Measurements from ENCODE around the gene CNTLN. TPM values are rescaled to one million over a fixed set of nuclear protein-coding genes. Genes with fewer than 3 reads are reported as not detected.

CNTLN gene
- total and polyA plus RNA-seq, 2 donors (not counting 1 experiment from before 2014, with no cell fraction given), result 9.1 to 13.0 TPM

GRCh38 chr9:17116400-17116837 lies 18.4 kb upstream of the CNTLN start:
- peak; percentile 33 to 68 for DNase-seq (ENCODE audit: low read depth in 2 of 2)
- H3K9me3 ChIP-seq (ENCODE audit: control insufficient read depth, insufficient read depth, low read depth, low read length), result no peaks in the 10 kb centered on the region
- no peaks in the 10 kb centered on the region for H3K79me2 ChIP-seq (ENCODE audit: control insufficient read depth, insufficient read depth, low read length)
- no peaks in the 10 kb centered on the region for H3K4me1 ChIP-seq (ENCODE audit: control insufficient read depth, extremely low read depth, insufficient read depth, low read length)
- no peak overlapping the region for H3K4me2 ChIP-seq (ENCODE audit: extremely low read depth, insufficient read depth, low read length)
- H3K36me3 ChIP-seq (ENCODE audit: control insufficient read depth, insufficient read depth, low read length), result no peaks in the 10 kb centered on the region
- H3K9ac ChIP-seq (ENCODE audit: insufficient read depth, low read length), result no peak overlapping the region
- H4K20me1 ChIP-seq (ENCODE audit: control insufficient read depth, extremely low read depth, insufficient read depth, low read length), result no peaks in the 10 kb centered on the region
- H3K4me3 ChIP-seq (replicated peaks in 1 of 4; ENCODE audit: control extremely low read depth in 1 of 4, insufficient read depth in 1 of 4, low read depth in 3 of 4, low read length in 4 of 4), result no peak overlapping the region
- no peak for TF ChIP-seq EZH2 (IDR thresholded peaks at IDR 0.05; ENCODE audit: low read length, missing control alignments)
- peak; percentile 14 to 45 for TF ChIP-seq CTCF (conservative IDR thresholded peaks at IDR 0.05 in 1 of 2, IDR thresholded peaks at IDR 0.05 in 1 of 2; ENCODE audit: low read depth in 1 of 2, low read length in 2 of 2)
- H2AFZ ChIP-seq (ENCODE audit: low read length), result peak overlapping the region; percentile 71
- H3K27me3 ChIP-seq (ENCODE audit: control insufficient read depth, insufficient read depth, low read length), result no peaks in the 10 kb centered on the region
- no peak overlapping the region for H3K27ac ChIP-seq (ENCODE audit: insufficient read depth, low read length)

GRCh38 chr9:17117372-17117771 lies 17.5 kb upstream of the CNTLN start:
- no peaks in the 10 kb centered on the region for H3K79me2 ChIP-seq (ENCODE audit: control insufficient read depth, insufficient read depth, low read length)
- no peak for DNase-seq (ENCODE audit: low read depth in 2 of 2)
- H3K36me3 ChIP-seq (ENCODE audit: control insufficient read depth, insufficient read depth, low read length), result no peaks in the 10 kb centered on the region
- peak overlapping the region; percentile 34 for H2AFZ ChIP-seq (ENCODE audit: low read length)
- no peak for TF ChIP-seq EZH2 (IDR thresholded peaks at IDR 0.05; ENCODE audit: low read length, missing control alignments)
- no peak for TF ChIP-seq CTCF (conservative IDR thresholded peaks at IDR 0.05 in 1 of 2, IDR thresholded peaks at IDR 0.05 in 1 of 2; ENCODE audit: low read depth in 1 of 2, low read length in 2 of 2)
- no peaks in the 10 kb centered on the region for H3K4me1 ChIP-seq (ENCODE audit: control insufficient read depth, extremely low read depth, insufficient read depth, low read length)
- H3K27me3 ChIP-seq (ENCODE audit: control insufficient read depth, insufficient read depth, low read length), result no peaks in the 10 kb centered on the region
- H3K27ac ChIP-seq (ENCODE audit: insufficient read depth, low read length), result no peak overlapping the region
- H4K20me1 ChIP-seq (ENCODE audit: control insufficient read depth, extremely low read depth, insufficient read depth, low read length), result no peaks in the 10 kb centered on the region
- no peaks in the 10 kb centered on the region for H3K9me3 ChIP-seq (ENCODE audit: control insufficient read depth, insufficient read depth, low read depth, low read length)
- H3K9ac ChIP-seq (ENCODE audit: insufficient read depth, low read length), result no peak overlapping the region
- no peak overlapping the region for H3K4me2 ChIP-seq (ENCODE audit: extremely low read depth, insufficient read depth, low read length)
- no peak overlapping the region for H3K4me3 ChIP-seq (replicated peaks in 1 of 4; ENCODE audit: control extremely low read depth in 1 of 4, insufficient read depth in 1 of 4, low read depth in 3 of 4, low read length in 4 of 4)

DNA sequence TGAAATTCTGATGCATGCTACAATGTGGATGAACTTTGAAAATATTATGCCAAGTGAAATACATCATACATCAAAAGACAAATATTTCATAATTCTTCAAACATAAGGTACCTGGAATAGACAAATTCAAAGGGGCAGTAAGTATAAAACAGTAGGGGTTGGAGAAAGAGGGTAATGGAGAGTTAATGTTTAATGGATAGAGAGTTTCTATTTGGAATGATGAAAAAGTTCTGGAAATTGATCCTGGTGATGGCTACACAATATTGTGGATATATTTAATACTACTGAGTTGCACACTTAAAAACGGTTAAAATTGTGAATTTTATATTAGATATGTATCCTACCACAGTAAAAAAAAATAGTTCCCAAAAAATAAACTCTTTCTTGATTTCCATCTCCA lies 14.6 kb upstream of the CNTLN start:
- Histone ChIP-seq H3K4me2 (ENCODE audit: extremely low read depth, insufficient read depth, low read length) (no peak overlapping the region), H3K9me3 (ENCODE audit: control insufficient read depth, insufficient read depth, low read depth, low read length) (no peaks in the 10 kb centered on the region), H4K20me1 (ENCODE audit: control insufficient read depth, extremely low read depth, insufficient read depth, low read length) (no peaks in the 10 kb centered on the region), H3K79me2 (ENCODE audit: control insufficient read depth, insufficient read depth, low read length) (no peaks in the 10 kb centered on the region), H3K4me3 (replicated peaks in 1 of 4; ENCODE audit: control extremely low read depth in 1 of 4, insufficient read depth in 1 of 4, low read depth in 3 of 4, low read length in 4 of 4) (no peak overlapping the region), H2AFZ (ENCODE audit: low read length) (no peak overlapping the region), H3K27ac (ENCODE audit: insufficient read depth, low read length) (no peak overlapping the region), H3K9ac (ENCODE audit: insufficient read depth, low read length) (no peak overlapping the region), H3K27me3 (ENCODE audit: control insufficient read depth, insufficient read depth, low read length) (no peaks in the 10 kb centered on the region), H3K36me3 (ENCODE audit: control insufficient read depth, insufficient read depth, low read length) (no peaks in the 10 kb centered on the region), H3K4me1 (ENCODE audit: control insufficient read depth, extremely low read depth, insufficient read depth, low read length) (no peaks in the 10 kb centered on the region)
- DNase-seq (ENCODE audit: low read depth in 2 of 2), result no peak
- TF ChIP-seq CTCF (conservative IDR thresholded peaks at IDR 0.05 in 1 of 2, IDR thresholded peaks at IDR 0.05 in 1 of 2; ENCODE audit: low read depth in 1 of 2, low read length in 2 of 2) (no peak), EZH2 (IDR thresholded peaks at IDR 0.05; ENCODE audit: low read length, missing control alignments) (no peak)
